Activated gamma-delta T cell treated with anti-CD3 and anti-CD28 coated beads, Interleukin-2, amount 50 U/mL, for 16 hours (primary cell): ENCODE results near the gene RALGAPA1.
"Not testable (repeated sequence)": the region's sequence is repeated elsewhere in the genome, so short reads cannot be mapped to it uniquely, and the experiment has no call there.

Source experiments
- DNase-seq: peaks from one replicate; pipeline ENCODE4 v3.0.0-alpha.2; 2020; ENCODE audit warnings: low read depth

Gene RALGAPA1

GRCh38 chr14:35808638-35809563 is at the start of gene RALGAPA1:
Gene RALGAPA1 (minus strand): TSS chr14:35809295. CDS start chr14:35808835, 460 bp downstream.
- DNase-seq: peak; percentile 87

- no peak for DNase-seq
These were observed 49.6 kb upstream of the RALGAPA1 start for GRCh38 chr14:35858521-35859209.

- no peak for DNase-seq
These were observed 46.9 kb upstream of the RALGAPA1 start for GRCh38 chr14:35855876-35856481.

- DNase-seq: no peak
These were observed 45.7 kb upstream of the RALGAPA1 start for GRCh38 chr14:35854696-35855270.

GRCh38 chr14:35853225-35853624 is 44.1 kb upstream of the RALGAPA1 start:
- DNase-seq: no peak

- DNase-seq: no peak
These were observed 42.7 kb upstream of the RALGAPA1 start for GRCh38 chr14:35851823-35852222.

GRCh38 chr14:35849122-35849521 is 40.0 kb upstream of the RALGAPA1 start:
- no peak for DNase-seq

- no peak for DNase-seq
These were observed 38.5 kb upstream of the RALGAPA1 start for GRCh38 chr14:35847636-35848035.

- no peak for DNase-seq
These were observed 35.4 kb upstream of the RALGAPA1 start for GRCh38 chr14:35844494-35844893.

GRCh38 chr14:35842245-35842644 is 33.1 kb upstream of the RALGAPA1 start:
- not testable (repeated sequence) for DNase-seq

GRCh38 chr14:35841704-35842103 is 32.6 kb upstream of the RALGAPA1 start:
- DNase-seq: not testable (repeated sequence)

- DNase-seq: no peak
These were observed 26.3 kb upstream of the RALGAPA1 start for GRCh38 chr14:35835208-35835982.

- DNase-seq: no peak
These were observed 20.4 kb upstream of the RALGAPA1 start for GRCh38 chr14:35829449-35829848.

- DNase-seq: no peak
These were observed 18.8 kb upstream of the RALGAPA1 start for GRCh38 chr14:35827678-35828472.

GRCh38 chr14:35826952-35827416 is 17.9 kb upstream of the RALGAPA1 start:
- DNase-seq: no peak

GRCh38 chr14:35826218-35826951 is 17.3 kb upstream of the RALGAPA1 start, which contains the start of gene BRMS1L:
Gene BRMS1L (plus strand): TSS chr14:35826338. CDS start chr14:35826517, 179 bp downstream.
- peak; percentile 96 for DNase-seq

- DNase-seq: no peak
These were observed 16.8 kb upstream of the RALGAPA1 start for GRCh38 chr14:35825968-35826217.

GRCh38 chr14:35824446-35825165 is 15.5 kb upstream of the RALGAPA1 start:
- not testable (repeated sequence) for DNase-seq

GRCh38 chr14:35822501-35822900 is 13.4 kb upstream of the RALGAPA1 start:
- no peak for DNase-seq
